ENCODE data around the gene ARAP2.
"Not testable (repeated sequence)": the region's sequence is repeated elsewhere in the genome, so short reads cannot be mapped to it uniquely, and the experiment has no call there.

The ARAP2 gene

DNA sequence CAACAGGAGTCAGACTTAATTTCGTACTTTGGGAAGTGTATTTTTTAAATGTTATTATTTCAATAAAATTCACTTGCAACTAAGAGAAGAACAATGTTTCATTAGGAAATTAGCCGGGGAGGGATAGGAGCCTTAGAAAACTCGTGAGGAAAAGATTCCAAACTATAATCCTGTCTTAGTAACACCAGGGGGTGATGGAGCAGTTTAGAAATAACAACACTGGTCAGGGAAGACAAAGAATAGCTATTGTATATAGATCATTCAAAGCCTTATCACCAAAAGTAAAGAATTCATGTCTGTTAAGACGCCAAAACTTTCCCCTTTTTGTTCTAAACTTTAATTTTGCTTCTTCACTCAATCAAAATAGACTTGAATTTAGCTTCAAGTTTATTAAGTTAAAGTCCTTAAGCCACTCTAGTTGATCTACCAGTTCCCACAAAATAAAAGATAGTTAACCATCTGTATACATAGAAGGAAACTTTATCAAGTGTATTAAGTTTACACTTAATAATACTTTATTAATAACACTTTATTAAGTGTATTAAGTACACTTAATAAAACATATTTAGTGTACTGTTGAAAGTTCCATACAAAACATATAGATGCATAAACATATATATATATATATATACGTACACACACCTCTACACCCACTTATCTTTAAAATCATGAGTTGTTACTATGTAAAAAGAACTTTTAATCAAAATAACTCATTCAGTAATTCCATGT, 60.5 kb downstream of the ARAP2 start:
- H3K9me3 ChIP-seq (ENCODE audit: control insufficient read depth in 5 of 5, low read length in 5 of 5): no peaks in the 10 kb centered on the region
- peaks cover 0 to 6% (median 0%) of the 10 kb centered on the region in 5 donors for H3K36me3 ChIP-seq (ENCODE audit: control insufficient read depth in 5 of 5, insufficient read depth in 5 of 5, low read length in 5 of 5)
- H3K4me1 ChIP-seq (ENCODE audit: control insufficient read depth in 5 of 5, insufficient read depth in 5 of 5, low read length in 5 of 5): no peaks in the 10 kb centered on the region
- H3K9ac ChIP-seq (ENCODE audit: low read length in 5 of 5): no peak overlapping the region
- no peaks in the 10 kb centered on the region for H3K27me3 ChIP-seq (ENCODE audit: control insufficient read depth in 5 of 5, insufficient read depth in 4 of 5, low read length in 5 of 5)
- H3K27ac ChIP-seq (ENCODE audit: low read depth, low read length): no peak overlapping the region
- no peak overlapping the region for H3K4me3 ChIP-seq (ENCODE audit: low read depth in 1 of 5, low read length in 5 of 5)

DNA sequence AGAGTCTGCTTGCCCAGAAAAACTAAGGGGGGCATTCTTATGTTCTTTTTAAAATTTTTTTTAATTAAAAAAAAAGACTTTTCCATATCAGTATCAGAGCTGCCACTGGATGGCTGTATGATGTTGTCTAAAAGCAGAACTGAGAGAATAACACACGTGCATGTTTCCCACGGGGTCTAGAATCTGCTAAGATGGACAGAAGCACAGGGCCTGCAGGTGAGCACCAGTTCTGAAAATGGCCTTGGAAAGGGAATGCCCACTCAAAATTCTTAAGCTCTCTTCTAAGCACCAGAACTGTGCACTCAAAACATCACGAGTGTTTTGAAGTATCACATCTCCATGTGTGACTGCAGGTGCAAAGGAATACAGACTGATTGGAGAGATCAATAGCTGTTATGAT, 61.1 kb downstream of the ARAP2 start:
- H3K36me3 ChIP-seq (ENCODE audit: control insufficient read depth in 5 of 5, insufficient read depth in 5 of 5, low read length in 5 of 5): peaks cover 0 to 6% (median 0%) of the 10 kb centered on the region in 5 donors
- H3K9ac ChIP-seq (ENCODE audit: low read length in 5 of 5): no peak overlapping the region
- H3K4me3 ChIP-seq (ENCODE audit: low read depth in 1 of 5, low read length in 5 of 5): no peak overlapping the region
- no peaks in the 10 kb centered on the region for H3K9me3 ChIP-seq (ENCODE audit: control insufficient read depth in 5 of 5, low read length in 5 of 5)
- H3K27ac ChIP-seq (ENCODE audit: low read depth, low read length): no peak overlapping the region
- H3K27me3 ChIP-seq (ENCODE audit: control insufficient read depth in 5 of 5, insufficient read depth in 4 of 5, low read length in 5 of 5): no peaks in the 10 kb centered on the region
- no peaks in the 10 kb centered on the region for H3K4me1 ChIP-seq (ENCODE audit: control insufficient read depth in 5 of 5, insufficient read depth in 5 of 5, low read length in 5 of 5)

DNA sequence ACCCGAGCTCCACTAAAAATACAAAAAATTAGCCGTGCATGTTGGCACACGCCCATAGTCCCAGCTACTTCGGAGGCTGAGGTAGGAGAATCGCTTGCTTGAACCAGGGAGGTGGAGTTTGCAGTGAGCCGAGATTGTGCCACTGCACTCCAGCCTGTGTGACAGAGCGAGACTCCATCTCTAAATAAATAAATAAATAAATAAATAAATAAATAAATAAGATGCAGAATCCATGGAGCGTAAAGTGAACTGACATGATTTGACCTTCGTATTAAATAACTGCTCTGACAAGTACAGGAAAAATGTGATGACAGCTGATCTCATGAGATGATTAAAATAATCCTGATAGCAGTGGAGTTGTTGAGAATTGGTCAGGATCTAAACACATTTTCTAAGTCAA, 62.0 kb downstream of the ARAP2 start:
- not testable (repeated sequence) for H3K27ac ChIP-seq (ENCODE audit: low read depth, low read length); H3K9me3 ChIP-seq (ENCODE audit: control insufficient read depth in 5 of 5, low read length in 5 of 5); H3K9ac ChIP-seq (ENCODE audit: low read length in 5 of 5); H3K36me3 ChIP-seq (ENCODE audit: control insufficient read depth in 5 of 5, insufficient read depth in 5 of 5, low read length in 5 of 5); H3K4me3 ChIP-seq (ENCODE audit: low read depth in 1 of 5, low read length in 5 of 5); H3K27me3 ChIP-seq (ENCODE audit: control insufficient read depth in 5 of 5, insufficient read depth in 4 of 5, low read length in 5 of 5); H3K4me1 ChIP-seq (ENCODE audit: control insufficient read depth in 5 of 5, insufficient read depth in 5 of 5, low read length in 5 of 5)

DNA sequence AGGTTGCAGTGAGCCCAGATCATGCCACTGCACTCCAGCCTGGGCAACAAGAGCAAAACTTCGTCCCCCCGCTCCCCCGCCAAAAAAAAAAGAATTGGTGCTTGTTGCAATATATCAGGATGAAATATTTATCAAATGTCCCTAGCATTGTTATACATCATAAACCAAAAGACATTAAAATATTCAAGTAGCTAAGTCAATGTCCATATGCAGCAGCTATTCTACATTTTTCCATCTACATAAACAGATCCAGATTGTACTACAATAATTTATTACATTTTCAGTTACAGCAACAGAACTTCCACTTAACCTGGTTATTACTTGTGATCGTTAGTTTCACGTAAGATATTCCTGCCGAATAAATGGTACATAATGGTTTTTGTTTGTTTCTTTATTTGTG, 64.1 kb downstream of the ARAP2 start:
- Histone ChIP-seq H3K36me3 (ENCODE audit: control insufficient read depth in 5 of 5, insufficient read depth in 5 of 5, low read length in 5 of 5) (no peaks in the 10 kb centered on the region), H3K9ac (ENCODE audit: low read length in 5 of 5) (no peak overlapping the region), H3K27ac (ENCODE audit: low read depth, low read length) (no peak overlapping the region), H3K4me3 (ENCODE audit: low read depth in 1 of 5, low read length in 5 of 5) (no peak overlapping the region), H3K4me1 (ENCODE audit: control insufficient read depth in 5 of 5, insufficient read depth in 5 of 5, low read length in 5 of 5) (no peaks in the 10 kb centered on the region), H3K9me3 (ENCODE audit: control insufficient read depth in 5 of 5, low read length in 5 of 5) (no peaks in the 10 kb centered on the region), H3K27me3 (ENCODE audit: control insufficient read depth in 5 of 5, insufficient read depth in 4 of 5, low read length in 5 of 5) (no peaks in the 10 kb centered on the region)

DNA sequence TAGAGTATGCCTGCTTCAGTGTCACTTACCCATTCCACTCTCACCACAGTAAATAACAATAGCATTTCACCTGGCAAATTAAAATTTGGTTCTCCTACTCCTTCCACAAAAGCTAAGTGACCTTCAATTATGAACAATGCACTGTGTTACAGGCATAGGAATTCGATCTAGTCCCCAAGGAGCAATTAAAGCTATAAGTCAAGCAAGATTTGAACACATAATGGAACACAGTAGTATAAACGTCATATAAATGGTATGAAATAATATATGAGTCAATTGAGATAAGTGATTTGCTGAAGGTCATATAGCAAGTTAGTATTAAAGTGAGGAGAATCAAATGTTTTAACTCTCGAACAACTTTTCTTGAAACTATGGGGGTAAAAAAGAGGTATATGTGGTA, 65.8 kb downstream of the ARAP2 start:
- no peak overlapping the region for H3K9ac ChIP-seq (ENCODE audit: low read length in 5 of 5)
- no peaks in the 10 kb centered on the region for H3K36me3 ChIP-seq (ENCODE audit: control insufficient read depth in 5 of 5, insufficient read depth in 5 of 5, low read length in 5 of 5)

DNA sequence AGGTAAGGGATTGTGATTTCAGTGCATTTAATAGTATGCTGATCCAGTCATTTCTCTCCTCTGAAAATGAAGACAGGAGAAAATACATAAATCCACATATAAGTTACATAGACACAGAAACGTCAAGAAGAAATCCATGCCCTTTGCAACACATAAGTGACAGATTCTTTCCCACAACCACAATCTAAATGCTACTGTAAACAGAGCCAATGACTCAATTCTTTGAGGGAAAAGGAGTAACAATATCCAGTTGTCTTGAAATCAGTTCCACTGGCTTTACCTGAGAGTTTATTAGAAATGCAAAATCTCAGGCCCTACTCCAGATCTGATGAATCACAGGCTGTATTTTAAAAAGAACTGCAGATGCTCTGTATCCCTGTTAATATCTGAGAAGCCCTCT, 66.4 kb downstream of the ARAP2 start:
- H3K36me3 ChIP-seq (ENCODE audit: control insufficient read depth in 5 of 5, insufficient read depth in 5 of 5, low read length in 5 of 5): no peaks in the 10 kb centered on the region

More for the DNA sequence above, 65.8 kb downstream of the ARAP2 start:
- no peaks in the 10 kb centered on the region for H3K27me3 ChIP-seq (ENCODE audit: control insufficient read depth in 5 of 5, insufficient read depth in 4 of 5, low read length in 5 of 5)
- H3K9me3 ChIP-seq (ENCODE audit: control insufficient read depth in 5 of 5, low read length in 5 of 5): no peaks in the 10 kb centered on the region
- no peak overlapping the region for H3K27ac ChIP-seq (ENCODE audit: low read depth, low read length)
- no peak overlapping the region for H3K4me3 ChIP-seq (ENCODE audit: low read depth in 1 of 5, low read length in 5 of 5)
- H3K4me1 ChIP-seq (ENCODE audit: control insufficient read depth in 5 of 5, insufficient read depth in 5 of 5, low read length in 5 of 5): no peaks in the 10 kb centered on the region

DNA sequence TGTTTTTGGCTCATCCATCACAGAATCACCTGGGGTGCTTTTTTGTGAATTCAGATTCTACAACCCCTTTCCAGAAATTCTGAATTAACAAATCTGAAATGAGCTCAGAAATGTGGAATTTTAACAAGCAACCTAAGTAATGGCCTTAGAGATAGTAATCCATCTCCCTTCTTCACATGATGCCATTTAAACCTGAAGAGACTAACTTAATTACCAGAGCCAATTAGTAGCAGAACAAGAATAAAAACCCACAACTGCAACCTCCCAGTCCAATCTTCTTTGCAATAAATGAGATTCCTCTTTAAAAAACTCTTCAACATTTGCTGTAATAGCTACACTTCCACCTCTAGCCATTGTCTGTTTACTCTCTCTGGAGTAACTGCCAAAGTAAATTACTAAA, 69.7 kb downstream of the ARAP2 start:
- H3K27ac ChIP-seq (ENCODE audit: low read depth, low read length): no peak overlapping the region
- H3K9me3 ChIP-seq (ENCODE audit: control insufficient read depth in 5 of 5, low read length in 5 of 5): no peaks in the 10 kb centered on the region
- no peak overlapping the region for H3K4me3 ChIP-seq (ENCODE audit: low read depth in 1 of 5, low read length in 5 of 5)
- no peak overlapping the region for H3K9ac ChIP-seq (ENCODE audit: low read length in 5 of 5)
- H3K4me1 ChIP-seq (ENCODE audit: control insufficient read depth in 5 of 5, insufficient read depth in 5 of 5, low read length in 5 of 5): no peaks in the 10 kb centered on the region
- H3K27me3 ChIP-seq (ENCODE audit: control insufficient read depth in 5 of 5, insufficient read depth in 4 of 5, low read length in 5 of 5): no peaks in the 10 kb centered on the region
- no peaks in the 10 kb centered on the region for H3K36me3 ChIP-seq (ENCODE audit: control insufficient read depth in 5 of 5, insufficient read depth in 5 of 5, low read length in 5 of 5)

More for the DNA sequence above, 66.4 kb downstream of the ARAP2 start:
- H3K9ac ChIP-seq (ENCODE audit: low read length in 5 of 5): no peak overlapping the region
- no peaks in the 10 kb centered on the region for H3K27me3 ChIP-seq (ENCODE audit: control insufficient read depth in 5 of 5, insufficient read depth in 4 of 5, low read length in 5 of 5)
- H3K27ac ChIP-seq (ENCODE audit: low read depth, low read length): no peak overlapping the region
- no peak overlapping the region for H3K4me3 ChIP-seq (ENCODE audit: low read depth in 1 of 5, low read length in 5 of 5)
- no peaks in the 10 kb centered on the region for H3K4me1 ChIP-seq (ENCODE audit: control insufficient read depth in 5 of 5, insufficient read depth in 5 of 5, low read length in 5 of 5)
- H3K9me3 ChIP-seq (ENCODE audit: control insufficient read depth in 5 of 5, low read length in 5 of 5): no peaks in the 10 kb centered on the region

DNA sequence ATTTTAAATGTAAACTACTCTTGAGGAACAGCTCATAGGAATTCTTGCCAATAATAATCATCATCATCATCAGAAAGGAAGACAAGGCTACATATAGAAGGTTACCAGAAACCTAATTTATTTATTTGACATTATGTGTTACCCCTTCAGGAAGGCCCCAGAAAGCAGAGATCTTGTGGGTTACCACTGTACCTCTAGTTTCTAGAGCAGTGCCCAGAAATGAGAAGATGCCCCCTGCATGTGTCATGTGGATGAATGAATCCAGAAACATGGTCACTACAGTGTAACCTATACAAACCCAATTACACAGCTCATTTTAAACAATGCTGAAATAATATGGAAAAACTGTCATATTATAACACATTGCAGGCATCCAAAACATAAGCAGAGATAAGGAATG, 70.4 kb downstream of the ARAP2 start:
- no peak overlapping the region for H3K27ac ChIP-seq (ENCODE audit: low read depth, low read length)
- H3K27me3 ChIP-seq (ENCODE audit: control insufficient read depth in 5 of 5, insufficient read depth in 4 of 5, low read length in 5 of 5): no peaks in the 10 kb centered on the region
- H3K4me3 ChIP-seq (ENCODE audit: low read depth in 1 of 5, low read length in 5 of 5): no peak overlapping the region

DNA sequence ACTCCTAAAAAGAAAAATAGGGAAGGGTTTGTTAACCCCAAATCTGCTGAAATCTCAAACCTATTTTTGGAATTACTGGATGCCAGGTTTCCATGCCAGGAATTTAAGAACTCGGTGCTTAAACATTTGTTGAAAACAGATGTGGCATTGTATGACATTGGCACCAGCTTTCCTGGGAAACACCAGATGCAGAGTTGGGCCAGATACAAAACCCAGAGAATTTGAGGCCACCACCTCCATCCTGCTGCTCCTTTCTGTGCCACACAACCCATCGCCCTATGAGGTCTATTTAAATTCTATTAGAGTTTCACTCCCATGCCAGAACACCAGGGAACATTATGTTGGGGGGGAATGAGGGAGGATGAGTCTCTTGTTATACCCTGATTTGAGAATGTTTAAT, 71.7 kb downstream of the ARAP2 start:
- H3K9ac ChIP-seq (ENCODE audit: low read length in 5 of 5): no peak overlapping the region
- no peaks in the 10 kb centered on the region for H3K4me1 ChIP-seq (ENCODE audit: control insufficient read depth in 5 of 5, insufficient read depth in 5 of 5, low read length in 5 of 5)
- H3K9me3 ChIP-seq (ENCODE audit: control insufficient read depth in 5 of 5, low read length in 5 of 5): no peaks in the 10 kb centered on the region
- no peaks in the 10 kb centered on the region for H3K36me3 ChIP-seq (ENCODE audit: control insufficient read depth in 5 of 5, insufficient read depth in 5 of 5, low read length in 5 of 5)
- H3K27me3 ChIP-seq (ENCODE audit: control insufficient read depth in 5 of 5, insufficient read depth in 4 of 5, low read length in 5 of 5): no peaks in the 10 kb centered on the region
- no peak overlapping the region for H3K4me3 ChIP-seq (ENCODE audit: low read depth in 1 of 5, low read length in 5 of 5)
- H3K27ac ChIP-seq (ENCODE audit: low read depth, low read length): no peak overlapping the region

More for the DNA sequence above, 70.4 kb downstream of the ARAP2 start:
- Histone ChIP-seq H3K9ac (ENCODE audit: low read length in 5 of 5) (no peak overlapping the region), H3K36me3 (ENCODE audit: control insufficient read depth in 5 of 5, insufficient read depth in 5 of 5, low read length in 5 of 5) (no peaks in the 10 kb centered on the region), H3K9me3 (ENCODE audit: control insufficient read depth in 5 of 5, low read length in 5 of 5) (no peaks in the 10 kb centered on the region), H3K4me1 (ENCODE audit: control insufficient read depth in 5 of 5, insufficient read depth in 5 of 5, low read length in 5 of 5) (no peaks in the 10 kb centered on the region)

DNA sequence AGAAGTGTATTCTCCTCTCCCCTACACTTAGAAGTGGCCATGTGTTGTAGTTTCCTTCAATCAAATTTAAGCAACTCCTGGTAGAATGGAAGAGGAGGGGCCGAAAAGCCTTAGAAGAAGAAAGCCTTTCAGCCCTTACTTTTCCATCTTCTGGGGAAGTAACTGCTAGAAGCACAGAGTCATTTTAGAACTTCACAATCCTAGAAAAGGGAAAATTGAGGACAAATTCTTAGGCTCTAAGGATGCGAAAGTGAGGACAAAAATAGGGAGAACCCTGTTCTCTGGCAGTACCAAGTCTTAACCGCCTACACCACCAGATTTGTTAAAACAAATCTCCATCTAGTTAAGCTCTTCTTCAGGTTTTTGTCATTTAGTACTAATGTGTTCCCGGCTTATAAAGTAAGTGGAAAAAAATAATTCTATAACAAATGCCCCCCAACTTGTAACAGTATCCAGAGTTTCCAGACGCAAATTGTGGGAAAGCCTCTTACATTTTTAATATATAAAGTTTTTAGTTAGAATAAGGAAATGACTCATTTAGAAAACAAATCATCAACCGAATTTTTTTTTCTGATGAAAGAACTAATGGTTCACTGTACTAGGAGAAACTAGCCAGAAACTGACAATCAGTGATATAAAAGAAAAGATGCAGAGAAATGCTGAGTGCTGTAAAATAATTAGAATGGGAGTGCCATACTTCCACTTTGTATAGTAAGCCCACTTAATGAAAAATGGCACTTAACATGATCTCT, 76.0 kb downstream of the ARAP2 start:
- no peaks in the 10 kb centered on the region for H3K9me3 ChIP-seq (ENCODE audit: control insufficient read depth in 5 of 5, low read length in 5 of 5)
- H3K27ac ChIP-seq (ENCODE audit: low read depth, low read length): no peak overlapping the region

More for the DNA sequence above, 76.0 kb downstream of the ARAP2 start:
- no peak overlapping the region for H3K9ac ChIP-seq (ENCODE audit: low read length in 5 of 5)
- H3K27me3 ChIP-seq (ENCODE audit: control insufficient read depth in 5 of 5, insufficient read depth in 4 of 5, low read length in 5 of 5): no peaks in the 10 kb centered on the region
- no peak overlapping the region for H3K4me3 ChIP-seq (ENCODE audit: low read depth in 1 of 5, low read length in 5 of 5)
- peaks cover 0 to 5% (median 0%) of the 10 kb centered on the region in 5 donors for H3K4me1 ChIP-seq (ENCODE audit: control insufficient read depth in 5 of 5, insufficient read depth in 5 of 5, low read length in 5 of 5)
- H3K36me3 ChIP-seq (ENCODE audit: control insufficient read depth in 5 of 5, insufficient read depth in 5 of 5, low read length in 5 of 5): peaks cover 0 to 3% (median 0%) of the 10 kb centered on the region in 5 donors

Data from subcutaneous abdominal adipose tissue (tissue), 5 donors.